Measurements from ENCODE around the gene B4GALNT3. TPM values are rescaled to one million over a fixed set of nuclear protein-coding genes. Genes with fewer than 3 reads are reported as not detected.

B4GALNT3 gene
- total RNA-seq, 1 donor from 2014 or later: 8.6 TPM

GRCh38 chr12:550473-551260 is 90.9 kb downstream of the B4GALNT3 start:
- Mint-ChIP-seq H3K27me3 (ENCODE audit: insufficient read depth) (peaks cover 7% of the 10 kb centered on the region), H3K9me3 (no peaks in the 10 kb centered on the region), H3K4me1 (ENCODE audit: low read depth) (peaks cover 47% of the 10 kb centered on the region), H3K27ac (no peak overlapping the region), H3K36me3 (ENCODE audit: low read depth) (peaks cover 10% of the 10 kb centered on the region), H3K4me3 (no peak overlapping the region)
- intact Hi-C loops (cut with micrococcal nuclease): loop anchor here (5.0 kb wide), 1 partner anchor 1452 kb away; the partner anchor contains the start of gene DCP1B
- no peak for DNase-seq (ENCODE audit: low spot score)

- Mint-ChIP-seq H3K4me3 (peak overlapping the region; percentile 92), H3K27ac (peak overlapping the region; percentile 93)
- intact Hi-C loops (cut with micrococcal nuclease): loop anchor here (5.0 kb wide), 1 partner anchor 1450 kb away; the partner anchor contains the start of gene DCP1B
These were observed 92.7 kb downstream of the B4GALNT3 start for GRCh38 chr12:552466-552865.

GRCh38 chr12:553216-554000 is 93.7 kb downstream of the B4GALNT3 start:
- Mint-ChIP-seq H3K27me3 (ENCODE audit: insufficient read depth) (peaks cover 4% of the 10 kb centered on the region), H3K27ac (peak overlapping the region; percentile 93), H3K9me3 (no peaks in the 10 kb centered on the region), H3K4me3 (peak overlapping the region; percentile 92), H3K36me3 (ENCODE audit: low read depth) (peaks cover 21% of the 10 kb centered on the region), H3K4me1 (ENCODE audit: low read depth) (peaks cover 70% of the 10 kb centered on the region)
- intact Hi-C loops (cut with micrococcal nuclease): loop anchor here (1.0 to 5.0 kb wide), 2 partner anchors 396 to 1449 kb away; partner anchors contain the start of genes DCP1B and RAD52
- peak; percentile 70 for DNase-seq (ENCODE audit: low spot score)

More at GRCh38 chr12:552466-552865, 92.7 kb downstream of the B4GALNT3 start:
- peaks cover 4% of the 10 kb centered on the region for H3K27me3 Mint-ChIP-seq (ENCODE audit: insufficient read depth)
- H3K4me1 Mint-ChIP-seq (ENCODE audit: low read depth): peaks cover 63% of the 10 kb centered on the region
- H3K9me3 Mint-ChIP-seq: no peaks in the 10 kb centered on the region
- no peak for DNase-seq (ENCODE audit: low spot score)
- H3K36me3 Mint-ChIP-seq (ENCODE audit: low read depth): peaks cover 15% of the 10 kb centered on the region

- DNase-seq (ENCODE audit: low spot score): no peak
- Mint-ChIP-seq H3K4me1 (ENCODE audit: low read depth) (peaks cover 70% of the 10 kb centered on the region), H3K27me3 (ENCODE audit: insufficient read depth) (peaks cover 4% of the 10 kb centered on the region), H3K4me3 (peak overlapping the region; percentile 92), H3K36me3 (ENCODE audit: low read depth) (peaks cover 26% of the 10 kb centered on the region), H3K9me3 (no peaks in the 10 kb centered on the region), H3K27ac (peak overlapping the region; percentile 93)
- intact Hi-C loops (cut with micrococcal nuclease): loop anchor here (5.0 kb wide), 1 partner anchor 1448 kb away; the partner anchor contains the start of gene DCP1B
These were observed 94.2 kb downstream of the B4GALNT3 start for GRCh38 chr12:554001-554285.

GRCh38 chr12:556498-556897 is 96.8 kb downstream of the B4GALNT3 start:
- peaks cover 2% of the 10 kb centered on the region for H3K27me3 Mint-ChIP-seq (ENCODE audit: insufficient read depth)
- no peak overlapping the region for H3K4me3 Mint-ChIP-seq
- no peaks in the 10 kb centered on the region for H3K9me3 Mint-ChIP-seq
- peaks cover 73% of the 10 kb centered on the region for H3K4me1 Mint-ChIP-seq (ENCODE audit: low read depth)
- H3K27ac Mint-ChIP-seq: no peak overlapping the region
- DNase-seq (ENCODE audit: low spot score): no peak
- intact Hi-C loops (cut with micrococcal nuclease): no loop called here
- H3K36me3 Mint-ChIP-seq (ENCODE audit: low read depth): peaks cover 37% of the 10 kb centered on the region

- H3K36me3 Mint-ChIP-seq (ENCODE audit: low read depth): peaks cover 38% of the 10 kb centered on the region
- intact Hi-C loops (cut with micrococcal nuclease): no loop called here
- no peaks in the 10 kb centered on the region for H3K27me3 Mint-ChIP-seq (ENCODE audit: insufficient read depth)
- H3K4me1 Mint-ChIP-seq (ENCODE audit: low read depth): peaks cover 72% of the 10 kb centered on the region
- H3K27ac Mint-ChIP-seq: no peak overlapping the region
- H3K4me3 Mint-ChIP-seq: no peak overlapping the region
- no peak for DNase-seq (ENCODE audit: low spot score)
- H3K9me3 Mint-ChIP-seq: no peaks in the 10 kb centered on the region
These were observed 98.8 kb downstream of the B4GALNT3 start for GRCh38 chr12:558580-558979.

GRCh38 chr12:559208-559905 is 99.6 kb downstream of the B4GALNT3 start:
- Mint-ChIP-seq H3K36me3 (ENCODE audit: low read depth) (peaks cover 35% of the 10 kb centered on the region), H3K4me1 (ENCODE audit: low read depth) (peaks cover 72% of the 10 kb centered on the region), H3K9me3 (no peaks in the 10 kb centered on the region), H3K4me3 (no peak overlapping the region), H3K27me3 (ENCODE audit: insufficient read depth) (no peaks in the 10 kb centered on the region), H3K27ac (peak overlapping the region; percentile 7)
- no peak for DNase-seq (ENCODE audit: low spot score)
- intact Hi-C loops (cut with micrococcal nuclease): no loop called here

- no peak overlapping the region for H3K4me3 Mint-ChIP-seq
- DNase-seq (ENCODE audit: low spot score): no peak
- H3K9me3 Mint-ChIP-seq: no peaks in the 10 kb centered on the region
- H3K27me3 Mint-ChIP-seq (ENCODE audit: insufficient read depth): no peaks in the 10 kb centered on the region
- H3K36me3 Mint-ChIP-seq (ENCODE audit: low read depth): peaks cover 35% of the 10 kb centered on the region
- peaks cover 76% of the 10 kb centered on the region for H3K4me1 Mint-ChIP-seq (ENCODE audit: low read depth)
- peak overlapping the region; percentile 7 for H3K27ac Mint-ChIP-seq
- intact Hi-C loops (cut with micrococcal nuclease): loop anchor here (5.0 kb wide), 1 partner anchor 532 kb away; no protein-coding TSS in a partner anchor
These were observed 100.2 kb downstream of the B4GALNT3 start for GRCh38 chr12:559906-560455.

GRCh38 chr12:560691-561390 is 101.1 kb downstream of the B4GALNT3 start:
- Mint-ChIP-seq H3K4me1 (ENCODE audit: low read depth) (peaks cover 79% of the 10 kb centered on the region), H3K36me3 (ENCODE audit: low read depth) (peaks cover 31% of the 10 kb centered on the region), H3K27ac (no peak overlapping the region), H3K4me3 (no peak overlapping the region), H3K27me3 (ENCODE audit: insufficient read depth) (no peaks in the 10 kb centered on the region), H3K9me3 (no peaks in the 10 kb centered on the region)
- intact Hi-C loops (cut with micrococcal nuclease): loop anchor here (5.0 kb wide), 1 partner anchor 531 kb away; no protein-coding TSS in a partner anchor
- no peak for DNase-seq (ENCODE audit: low spot score)

GRCh38 chr12:561391-561705 is 101.6 kb downstream of the B4GALNT3 start:
- H3K27ac Mint-ChIP-seq: no peak overlapping the region
- no peak overlapping the region for H3K4me3 Mint-ChIP-seq
- DNase-seq (ENCODE audit: low spot score): no peak
- H3K27me3 Mint-ChIP-seq (ENCODE audit: insufficient read depth): no peaks in the 10 kb centered on the region
- peaks cover 79% of the 10 kb centered on the region for H3K4me1 Mint-ChIP-seq (ENCODE audit: low read depth)
- intact Hi-C loops (cut with micrococcal nuclease): loop anchor here (5.0 kb wide), 1 partner anchor 531 kb away; no protein-coding TSS in a partner anchor
- no peaks in the 10 kb centered on the region for H3K9me3 Mint-ChIP-seq
- peaks cover 31% of the 10 kb centered on the region for H3K36me3 Mint-ChIP-seq (ENCODE audit: low read depth)

GRCh38 chr12:561908-562593 is 102.3 kb downstream of the B4GALNT3 start:
- Mint-ChIP-seq H3K9me3 (no peaks in the 10 kb centered on the region), H3K4me1 (ENCODE audit: low read depth) (peaks cover 79% of the 10 kb centered on the region), H3K27me3 (ENCODE audit: insufficient read depth) (no peaks in the 10 kb centered on the region), H3K27ac (peak overlapping the region; percentile 85), H3K36me3 (ENCODE audit: low read depth) (peaks cover 28% of the 10 kb centered on the region), H3K4me3 (peak overlapping the region; percentile 67)
- intact Hi-C loops (cut with micrococcal nuclease): loop anchor here (5.0 kb wide), 1 partner anchor 530 kb away; no protein-coding TSS in a partner anchor
- no peak for DNase-seq (ENCODE audit: low spot score)
